ENCODE measurements around the gene FRMPD2.
"Not testable (repeated sequence)": the region's sequence is repeated elsewhere in the genome, so short reads cannot be mapped to it uniquely, and the experiment has no call there.

Gene FRMPD2

GRCh38 chr10:48232717-48233447 is 41.6 kb downstream of the FRMPD2 start:
- DNase-seq (ENCODE audit: low read depth) = no peak

- no peak for DNase-seq (ENCODE audit: low read depth)
Observed at GRCh38 chr10:48231699-48232315, 42.7 kb downstream of the FRMPD2 start.

GRCh38 chr10:48231178-48231577 is 43.3 kb downstream of the FRMPD2 start:
- no peak for DNase-seq (ENCODE audit: low read depth)

GRCh38 chr10:48227213-48227612 is 47.3 kb downstream of the FRMPD2 start:
- DNase-seq (ENCODE audit: low read depth) = no peak

- DNase-seq (ENCODE audit: low read depth) = no peak
Observed at GRCh38 chr10:48224979-48225560, 49.4 kb downstream of the FRMPD2 start.

GRCh38 chr10:48224296-48224695 is 50.2 kb downstream of the FRMPD2 start:
- DNase-seq (ENCODE audit: low read depth) = no peak

GRCh38 chr10:48221814-48222213 is 52.7 kb downstream of the FRMPD2 start:
- DNase-seq (ENCODE audit: low read depth) = no peak

- not testable (repeated sequence) for DNase-seq (ENCODE audit: low read depth)
Observed at GRCh38 chr10:48221031-48221430, 53.5 kb downstream of the FRMPD2 start.

GRCh38 chr10:48219194-48219593 is 55.3 kb downstream of the FRMPD2 start:
- DNase-seq (ENCODE audit: low read depth) = no peak

GRCh38 chr10:48216744-48217143 is 57.8 kb downstream of the FRMPD2 start:
- DNase-seq (ENCODE audit: low read depth) = no peak

GRCh38 chr10:48216204-48216505 is 58.3 kb downstream of the FRMPD2 start:
- DNase-seq (ENCODE audit: low read depth) = no peak

- DNase-seq (ENCODE audit: low read depth) = no peak
Observed at GRCh38 chr10:48215486-48216203, 58.9 kb downstream of the FRMPD2 start.

GRCh38 chr10:48214716-48215485 is 59.6 kb downstream of the FRMPD2 start:
- DNase-seq (ENCODE audit: low read depth) = no peak

- DNase-seq (ENCODE audit: low read depth) = no peak
Observed at GRCh38 chr10:48213047-48213446, 61.4 kb downstream of the FRMPD2 start.

GRCh38 chr10:48211777-48212176 is 62.7 kb downstream of the FRMPD2 start:
- DNase-seq (ENCODE audit: low read depth) = no peak

- no peak for DNase-seq (ENCODE audit: low read depth)
Observed at GRCh38 chr10:48210966-48211365, 63.5 kb downstream of the FRMPD2 start.

GRCh38 chr10:48210391-48210790 is 64.1 kb downstream of the FRMPD2 start:
- DNase-seq (ENCODE audit: low read depth) = no peak

GRCh38 chr10:48209241-48209640 is 65.3 kb downstream of the FRMPD2 start:
- DNase-seq (ENCODE audit: low read depth) = no peak

GRCh38 chr10:48207853-48208252 is 66.6 kb downstream of the FRMPD2 start:
- DNase-seq (ENCODE audit: low read depth) = no peak

- DNase-seq (ENCODE audit: low read depth) = no peak
Observed at GRCh38 chr10:48206482-48207250, 67.8 kb downstream of the FRMPD2 start.

- no peak for DNase-seq (ENCODE audit: low read depth)
Observed at GRCh38 chr10:48205918-48206317, 68.6 kb downstream of the FRMPD2 start.
